ENCODE measurements around the gene CALHM2. TPM values are rescaled to one million over a fixed set of nuclear protein-coding genes. Genes with fewer than 3 reads are reported as not detected.

The CALHM2 gene
- total and polyA plus RNA-seq, 2 donors (not counting 3 experiments of a cell fraction or from before 2014, with no cell fraction given) = 32.1 to 38.4 TPM

DNA sequence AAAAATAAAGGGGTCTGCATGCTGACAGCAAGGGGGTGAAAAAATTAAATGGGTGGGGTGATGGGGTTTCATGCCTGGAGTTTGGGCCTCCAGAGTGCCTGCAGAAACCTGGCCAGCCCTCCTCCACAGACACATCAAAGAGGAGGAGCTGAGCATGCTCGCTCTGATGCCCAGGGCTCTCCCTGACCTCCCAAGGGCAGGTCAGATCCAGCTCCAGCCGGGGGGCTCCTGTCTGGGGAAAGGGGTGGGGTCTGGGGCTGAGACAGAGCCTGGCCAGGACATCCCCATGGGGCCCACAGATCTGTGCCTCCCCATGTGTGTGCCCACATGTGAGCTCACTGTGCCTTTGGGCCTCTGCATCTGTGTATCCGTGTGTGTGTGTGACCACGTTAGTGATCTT is 7.4 kb upstream of the CALHM2 start:
- H3K9ac ChIP-seq (replicated peaks; ENCODE audit: extremely low read depth, insufficient read depth, low read length) = no peak overlapping the region
- intact Hi-C loops (cut with micrococcal nuclease) (no loop called here), dilution Hi-C loops (cut with MboI; ENCODE audit: extremely low pct_ligation_motif_present, low sequenced_read_pairs) (no loop called here)
- POLR2A ChIA-PET = no interaction called here
- no peaks in the 10 kb centered on the region for H4K20me1 ChIP-seq (replicated peaks; ENCODE audit: control insufficient read depth, extremely low read depth, insufficient read depth, low read length)
- CTCF ChIA-PET = interaction anchor here (1.3 kb wide), 1 partner anchor 8 kb away, joined by 3 read pairs; the partner anchor contains the start of gene CALHM2
- H3K4me2 ChIP-seq (ENCODE audit: insufficient read depth, low read length) = no peak overlapping the region
- H2AFZ ChIP-seq (ENCODE audit: low read depth, low read length) = no peak overlapping the region
- no peak overlapping the region for H3K4me3 ChIP-seq (replicated peaks in 1 of 3; ENCODE audit: insufficient read depth in 1 of 3, low read depth in 1 of 3, low read length in 3 of 3)
- H3K4me1 ChIP-seq (ENCODE audit: control insufficient read depth, extremely low read depth, insufficient read depth, low read length) = no peaks in the 10 kb centered on the region
- no peak for DNase-seq (ENCODE audit: low read depth, low spot score)
- H3K9me3 ChIP-seq (replicated peaks; ENCODE audit: control insufficient read depth, insufficient read depth, low read length) = no peaks in the 10 kb centered on the region
- H3K36me3 ChIP-seq (ENCODE audit: control insufficient read depth in 2 of 2, extremely low read depth in 1 of 2, insufficient read depth in 2 of 2, low read length in 2 of 2) = no peaks in the 10 kb centered on the region
- no peak overlapping the region for H3K27ac ChIP-seq (ENCODE audit: insufficient read depth, low read depth, low read length)
- TF ChIP-seq FOS (IDR thresholded peaks at IDR 0.05; ENCODE audit: borderline replicate concordance, insufficient read depth, low read length) (no peak), GATA2 (IDR thresholded peaks at IDR 0.05; ENCODE audit: insufficient read depth, insufficient read length, low read depth, low read length) (no peak), MYC (IDR thresholded peaks at IDR 0.05; ENCODE audit: low read depth, low read length) (no peak), POLR2AphosphoS5 (IDR thresholded peaks at IDR 0.05; ENCODE audit: insufficient read depth, low read depth, low read length) (no peak), JUN (IDR thresholded peaks at IDR 0.05; ENCODE audit: borderline replicate concordance, insufficient read depth, insufficient read length, low read depth) (no peak), EZH2 (IDR thresholded peaks at IDR 0.05; ENCODE audit: borderline replicate concordance, low read depth, low read length, severe bottlenecking) (no peak), CTCF (IDR thresholded peaks at IDR 0.05; ENCODE audit: extremely low read depth in 1 of 2, insufficient read depth in 1 of 2, low read depth in 1 of 2, low read length in 2 of 2) (no peak), POLR2A (IDR thresholded peaks at IDR 0.05; ENCODE audit: low read depth, low read length) (no peak)
- TF ChIP-seq, protein P1, sequence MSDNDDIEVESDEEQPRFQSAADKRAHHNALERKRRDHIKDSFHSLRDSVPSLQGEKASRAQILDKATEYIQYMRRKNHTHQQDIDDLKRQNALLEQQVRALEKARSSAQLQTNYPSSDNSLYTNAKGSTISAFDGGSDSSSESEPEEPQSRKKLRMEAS (IDR thresholded peaks at IDR 0.05; ENCODE audit: insufficient read depth, insufficient read length) = no peak
- H3K79me2 ChIP-seq (ENCODE audit: control insufficient read depth, insufficient read depth, low read length) = no peaks in the 10 kb centered on the region
- BruUV-seq (replicated peaks) = no TSS peak
- H3K9me1 ChIP-seq (replicated peaks; ENCODE audit: control insufficient read depth, extremely low read depth, insufficient read depth, low read length) = no peaks in the 10 kb centered on the region
- no peak for FAIRE-seq
- no peaks in the 10 kb centered on the region for H3K27me3 ChIP-seq (ENCODE audit: control insufficient read depth in 2 of 2, insufficient read depth in 2 of 2, low read length in 2 of 2)

Measured in endothelial cell of umbilical vein (primary cell).